Keratinocyte (primary cell): ENCODE results near the gene GABRB2.

ENCODE experiments used
- CTCF ChIP-seq, 3 experiments: IDR thresholded peaks in 1 of 3; conservative IDR thresholded peaks in 1 of 3; optimal IDR thresholded peaks in 1 of 3; 2 replicates in 2 of 3; 3 replicates in 1 of 3; pipeline versions ENCODE3 to v1.5.1; 2011; ENCODE audit warnings: low read length in 3 of 3, mild to moderate bottlenecking in 3 of 3, moderate library complexity in 2 of 3, control low read depth in 1 of 3, inconsistent platforms in 1 of 3; ENCODE audit not compliant: insufficient read depth in 2 of 3; ENCODE audit errors: extremely low read depth in 1 of 3
- EZH2 ChIP-seq: IDR thresholded peaks from one replicate; pipeline ENCODE4 v1.6.1; 2012; ENCODE audit warnings: inconsistent platforms, mild to moderate bottlenecking, low read length, moderate library complexity

GRCh38 chr5:161283296-161283695 lies 263.2 kb downstream of the GABRB2 start:
- TF ChIP-seq EZH2 (no peak), CTCF (optimal IDR thresholded peaks at IDR 0.05 in 1 of 3, IDR thresholded peaks at IDR 0.05 in 1 of 3, conservative IDR thresholded peaks at IDR 0.05 in 1 of 3; ENCODE audit: extremely low read depth in 1 of 3, insufficient read depth in 2 of 3, low read length in 3 of 3) (no peak)
